HG02970 (cell line): Measurements from ENCODE around the gene DHX8.

Experiments
- ATAC-seq: cut with Tn5 transposase; IDR thresholded peaks from one replicate; pipeline ENCODE4 v1.9.1; 2021; ENCODE audit warnings: mild to moderate bottlenecking, moderate library complexity, moderate number of reproducible peaks; ENCODE audit not compliant: unreplicated experiment, low FRiP score

DHX8 gene

DNA sequence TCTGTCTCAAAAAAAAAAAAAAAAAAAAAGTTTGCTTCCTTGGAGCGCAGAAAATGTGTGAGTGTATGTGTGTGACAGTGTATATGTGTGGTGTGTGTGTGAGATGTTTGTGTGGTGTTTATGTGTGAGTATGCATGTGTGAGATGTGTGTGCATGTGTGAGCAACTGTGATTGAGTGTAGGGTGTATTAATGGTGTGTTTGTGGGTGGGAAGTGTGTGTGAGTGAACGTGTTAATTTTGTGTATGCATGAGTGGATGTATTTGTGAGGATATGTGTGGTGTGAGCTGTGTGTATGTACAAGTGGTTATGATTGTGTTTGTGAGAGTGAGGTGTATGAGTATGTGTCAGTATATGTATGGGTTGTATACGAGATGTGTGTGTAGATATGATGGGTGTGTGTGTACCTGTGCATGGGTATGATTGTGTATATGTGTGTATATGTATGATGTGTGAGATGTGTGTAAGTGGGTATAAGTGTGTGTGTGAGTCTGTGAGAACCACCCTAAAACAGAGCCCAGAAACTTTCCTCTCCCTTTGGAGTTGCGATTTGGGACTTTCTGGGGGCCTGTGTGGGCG lies 84.8 kb downstream of the DHX8 start:
- no peak for ATAC-seq

DNA sequence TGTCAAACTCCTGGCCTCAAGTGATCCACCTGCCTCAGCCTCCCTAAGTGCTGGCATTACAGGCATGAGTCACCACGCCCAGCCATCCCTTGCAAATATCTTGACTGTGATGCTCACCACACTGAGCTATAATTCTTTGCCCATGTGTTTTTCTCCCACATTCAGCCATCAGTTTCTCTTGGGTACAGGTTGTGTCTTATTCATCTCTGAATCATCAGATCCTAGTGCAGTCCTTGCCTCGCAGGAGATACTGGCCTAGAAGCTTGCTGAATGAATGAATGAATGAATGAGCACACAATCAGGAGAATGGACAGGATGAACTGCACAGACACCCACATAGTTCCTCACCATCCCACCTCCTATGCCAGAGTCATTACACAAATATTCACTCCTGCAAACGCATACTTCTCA lies 86.7 kb downstream of the DHX8 start:
- no peak for ATAC-seq

DNA sequence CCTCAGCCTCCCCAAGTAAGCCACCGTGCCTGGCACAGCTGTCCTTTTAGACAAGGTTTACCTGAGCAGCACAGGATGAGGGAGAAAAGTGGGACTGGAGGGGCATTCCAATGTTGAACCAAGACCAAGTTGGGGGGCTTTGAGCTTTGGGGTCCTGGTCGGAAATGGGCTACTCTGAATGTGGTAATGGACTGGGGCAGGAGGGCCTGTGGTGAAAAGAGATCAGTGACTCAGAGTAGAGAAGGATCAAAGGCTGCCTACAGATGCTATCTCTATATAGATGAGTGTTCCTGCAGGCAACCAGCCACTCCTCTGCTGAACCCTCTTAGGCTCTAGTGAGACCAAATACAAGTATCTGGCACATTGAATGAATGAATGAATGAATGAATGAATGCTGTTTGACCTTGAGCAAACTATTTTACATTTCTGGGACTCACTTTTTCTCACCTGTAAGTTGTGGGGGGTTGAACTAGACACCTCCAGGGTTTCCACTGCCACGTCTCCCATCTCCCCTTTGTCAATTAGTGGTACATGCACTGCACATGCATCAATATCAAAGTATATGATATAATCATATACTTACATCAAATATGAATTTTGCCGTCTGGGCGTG lies 88.7 kb downstream of the DHX8 start:
- ATAC-seq, result no peak

DNA sequence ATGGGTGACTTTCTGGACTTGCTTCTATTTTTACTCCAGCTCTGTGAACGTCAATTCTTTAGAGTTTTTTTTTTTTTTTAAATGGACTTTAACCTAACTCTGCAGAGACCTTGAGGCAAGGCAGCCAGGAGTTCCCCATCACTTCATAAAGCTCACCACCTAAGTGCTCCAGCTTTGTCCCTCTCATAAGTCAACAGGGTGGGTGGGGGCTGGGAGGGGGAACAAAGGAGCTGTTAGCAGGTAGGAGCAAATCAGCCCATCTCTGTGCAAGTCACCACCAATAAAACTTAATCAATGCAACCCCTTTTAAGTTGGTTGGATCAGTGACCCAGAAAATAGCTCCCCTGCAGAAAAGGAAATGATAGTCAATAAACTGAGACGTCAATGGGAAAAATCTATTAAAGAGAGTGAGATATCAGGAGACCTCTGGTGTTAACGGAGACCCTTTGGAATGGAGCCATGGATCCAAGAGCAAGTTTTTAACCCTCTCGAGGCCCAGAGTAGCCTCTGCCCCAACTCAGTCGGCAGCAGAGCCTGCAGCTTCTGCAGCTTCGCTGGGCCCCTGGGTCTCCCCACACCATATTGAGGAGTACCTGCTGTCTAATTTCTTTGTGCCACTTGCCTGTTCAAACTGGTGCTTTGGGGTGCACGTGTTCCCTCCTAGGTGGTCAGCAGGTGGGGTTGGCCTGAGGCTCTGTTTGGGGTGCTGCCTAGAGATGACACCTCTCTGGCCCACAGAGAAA lies 90.0 kb downstream of the DHX8 start:
- no peak for ATAC-seq

DNA sequence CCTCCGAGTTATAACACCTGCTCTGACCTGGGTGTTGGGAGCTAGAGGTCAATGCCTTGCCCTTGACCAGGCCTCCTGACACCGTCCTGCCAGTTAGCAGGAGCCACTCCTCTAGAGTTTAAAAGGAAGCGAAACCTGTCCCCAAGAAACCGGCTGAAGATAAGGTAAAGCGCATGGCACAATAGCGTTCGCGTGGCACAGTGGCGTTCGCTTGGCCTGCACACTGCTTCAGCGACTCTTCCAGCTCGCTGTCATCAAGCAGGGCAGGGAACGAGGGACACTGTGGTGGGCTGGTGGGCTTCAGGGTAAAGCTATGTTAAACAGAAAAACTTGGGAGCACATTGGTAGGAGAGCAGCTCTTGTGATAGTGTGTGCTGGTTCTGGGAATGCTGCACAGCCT lies 90.6 kb downstream of the DHX8 start:
- ATAC-seq, result no peak

DNA sequence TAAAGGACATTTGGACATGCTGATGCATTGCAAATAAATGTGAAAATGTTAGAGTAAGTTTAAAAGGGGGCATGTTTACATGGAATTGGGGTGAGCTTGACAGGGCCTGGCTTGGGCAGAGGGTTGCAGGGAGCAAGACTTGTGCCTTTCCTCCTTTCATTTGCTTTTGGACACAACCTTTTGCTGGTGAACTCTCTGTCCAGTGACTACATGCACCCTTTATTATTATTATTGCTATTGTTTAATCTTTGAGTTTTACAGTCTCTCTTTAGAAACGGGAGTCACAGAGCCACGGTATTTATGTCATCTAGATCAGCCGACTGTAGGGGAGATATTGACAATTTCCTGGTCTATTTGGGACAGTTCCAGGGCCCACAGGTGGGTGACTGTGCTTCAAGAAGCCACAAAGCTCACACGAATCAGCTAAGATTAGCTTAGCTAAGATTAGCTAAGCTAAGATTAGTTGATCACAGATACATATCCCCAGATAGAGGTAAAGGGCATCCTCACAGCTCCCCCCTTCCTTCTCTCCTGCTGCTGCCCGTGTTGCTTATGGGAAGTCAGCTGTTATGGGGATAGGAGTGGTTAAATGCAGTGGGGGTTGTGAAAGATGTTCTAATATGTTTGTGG lies 91.2 kb downstream of the DHX8 start:
- ATAC-seq, result no peak
